ENCODE results near the gene UPF3B. TPM values are rescaled to one million over a fixed set of nuclear protein-coding genes. Genes with fewer than 3 reads are reported as not detected.
A peak's percentile ranks its signal among the peaks of the same experiment; 100 is the strongest.

The UPF3B gene
- polyA plus RNA-seq, 1 donor from 2014 or later: 24.8 TPM

- Histone ChIP-seq H3K9me3 (ENCODE audit: low read length) (no peaks in the 10 kb centered on the region), H3K36me3 (ENCODE audit: insufficient read depth, low read length) (no peaks in the 10 kb centered on the region), H3F3A (ENCODE audit: insufficient read depth, low read length, poor library complexity, severe bottlenecking) (no peaks in the 10 kb centered on the region), H3K4me2 (ENCODE audit: low read length) (no peak overlapping the region), H4K20me1 (ENCODE audit: insufficient read depth) (no peaks in the 10 kb centered on the region), H2AFZ (ENCODE audit: low read depth, low read length) (no peak overlapping the region), H3K9me2 (ENCODE audit: insufficient read depth, low read length) (no peaks in the 10 kb centered on the region), H3K27ac (ENCODE audit: low read length) (no peak overlapping the region), H3K27me3 (ENCODE audit: insufficient read depth, low read depth, low read length) (no peaks in the 10 kb centered on the region), H3K4me3 (ENCODE audit: low read length) (no peak overlapping the region), H3K79me2 (replicated peaks; ENCODE audit: insufficient read depth, low read length) (no peaks in the 10 kb centered on the region), H3K9ac (ENCODE audit: low read length) (no peak overlapping the region)
- TF ChIP-seq REST (IDR thresholded peaks at IDR 0.05; ENCODE audit: borderline replicate concordance) (no peak), POLR2AphosphoS5 (IDR thresholded peaks at IDR 0.05) (no peak), TAF1 (IDR thresholded peaks at IDR 0.05; ENCODE audit: low read depth) (no peak), SMC3 (conservative IDR thresholded peaks at IDR 0.05; ENCODE audit: poor library complexity) (peak; percentile 71), RAD21 (conservative IDR thresholded peaks at IDR 0.05) (peak; percentile 68), CTCF (IDR thresholded peaks at IDR 0.05; ENCODE audit: poor library complexity, severe bottlenecking) (peak; percentile 73), MXI1 (conservative IDR thresholded peaks at IDR 0.05; ENCODE audit: poor library complexity, severe bottlenecking) (no peak)
These were observed 28.0 kb upstream of the UPF3B start for GRCh38 chrX:119880552-119881437.

GRCh38 chrX:119880076-119880475 lies 27.3 kb upstream of the UPF3B start:
- H3K27me3 ChIP-seq (ENCODE audit: insufficient read depth, low read depth, low read length): no peaks in the 10 kb centered on the region
- H3K4me2 ChIP-seq (ENCODE audit: low read length): no peak overlapping the region
- H2AFZ ChIP-seq (ENCODE audit: low read depth, low read length): no peak overlapping the region
- H3K27ac ChIP-seq (ENCODE audit: low read length): no peak overlapping the region
- no peaks in the 10 kb centered on the region for H3K9me3 ChIP-seq (ENCODE audit: low read length)
- H3K36me3 ChIP-seq (ENCODE audit: insufficient read depth, low read length): no peaks in the 10 kb centered on the region
- no peaks in the 10 kb centered on the region for H4K20me1 ChIP-seq (ENCODE audit: insufficient read depth)
- H3K79me2 ChIP-seq (replicated peaks; ENCODE audit: insufficient read depth, low read length): no peaks in the 10 kb centered on the region
- H3K9me2 ChIP-seq (ENCODE audit: insufficient read depth, low read length): no peaks in the 10 kb centered on the region
- no peak overlapping the region for H3K9ac ChIP-seq (ENCODE audit: low read length)
- no peaks in the 10 kb centered on the region for H3F3A ChIP-seq (ENCODE audit: insufficient read depth, low read length, poor library complexity, severe bottlenecking)
- no peak overlapping the region for H3K4me3 ChIP-seq (ENCODE audit: low read length)
- no peak for TF ChIP-seq EP300 (conservative IDR thresholded peaks at IDR 0.05; ENCODE audit: poor library complexity, severe bottlenecking)

GRCh38 chrX:119878740-119879139 lies 26.0 kb upstream of the UPF3B start:
- H3K9ac ChIP-seq (ENCODE audit: low read length): no peak overlapping the region
- no peaks in the 10 kb centered on the region for H3K79me2 ChIP-seq (replicated peaks; ENCODE audit: insufficient read depth, low read length)
- no peaks in the 10 kb centered on the region for H3K9me2 ChIP-seq (ENCODE audit: insufficient read depth, low read length)
- no peaks in the 10 kb centered on the region for H3K9me3 ChIP-seq (ENCODE audit: low read length)
- H3K4me3 ChIP-seq (ENCODE audit: low read length): no peak overlapping the region
- no peaks in the 10 kb centered on the region for H3K27me3 ChIP-seq (ENCODE audit: insufficient read depth, low read depth, low read length)
- no peak overlapping the region for H2AFZ ChIP-seq (ENCODE audit: low read depth, low read length)
- no peak overlapping the region for H3K4me2 ChIP-seq (ENCODE audit: low read length)
- H3K36me3 ChIP-seq (ENCODE audit: insufficient read depth, low read length): no peaks in the 10 kb centered on the region
- TF ChIP-seq TAF1 (IDR thresholded peaks at IDR 0.05; ENCODE audit: low read depth): no peak
- TF ChIP-seq SMC3 (conservative IDR thresholded peaks at IDR 0.05; ENCODE audit: poor library complexity): no peak
- TF ChIP-seq REST (IDR thresholded peaks at IDR 0.05; ENCODE audit: borderline replicate concordance): no peak
- no peak for TF ChIP-seq POLR2AphosphoS5 (IDR thresholded peaks at IDR 0.05)
- no peak for TF ChIP-seq RAD21 (conservative IDR thresholded peaks at IDR 0.05)
- TF ChIP-seq EP300 (conservative IDR thresholded peaks at IDR 0.05; ENCODE audit: poor library complexity, severe bottlenecking): no peak
- TF ChIP-seq MXI1 (conservative IDR thresholded peaks at IDR 0.05; ENCODE audit: poor library complexity, severe bottlenecking): no peak
- TF ChIP-seq EZH2 (IDR thresholded peaks at IDR 0.05; ENCODE audit: borderline replicate concordance, insufficient read depth, low read length, poor library complexity, severe bottlenecking): no peak
- no peak for TF ChIP-seq CTCF (IDR thresholded peaks at IDR 0.05; ENCODE audit: poor library complexity, severe bottlenecking)
- H3F3A ChIP-seq (ENCODE audit: insufficient read depth, low read length, poor library complexity, severe bottlenecking): no peaks in the 10 kb centered on the region
- H4K20me1 ChIP-seq (ENCODE audit: insufficient read depth): no peaks in the 10 kb centered on the region
- no peak overlapping the region for H3K27ac ChIP-seq (ENCODE audit: low read length)
